Fibroblast of mammary gland (primary cell): ENCODE results near the gene ACACB.
A peak's percentile ranks its signal among the peaks of the same experiment; 100 is the strongest.

ENCODE experiments used
- DNase-seq: peaks from one replicate; pipeline ENCODE4 v3.0.0-alpha.2; 2010; ENCODE audit warnings: low read depth
- H3K4me3 ChIP-seq: 2 replicates; pipeline ENCODE4 v1.5.1; 2011; ENCODE audit warnings: low read depth, mild to moderate bottlenecking, low read length, moderate library complexity; ENCODE audit not compliant: control insufficient read depth
- CTCF ChIP-seq: conservative IDR thresholded peaks from 2 replicates; pipeline ENCODE4 v1.5.1; 2011; ENCODE audit warnings: low read depth, low read length, inconsistent platforms; ENCODE audit not compliant: control insufficient read depth, insufficient read depth

ACACB gene

GRCh38 chr12:109291117-109291516 is 174.7 kb downstream of the ACACB start:
- no peak for DNase-seq
- TF ChIP-seq CTCF: no peak
- no peak overlapping the region for H3K4me3 ChIP-seq

- no peak overlapping the region for H3K4me3 ChIP-seq
- DNase-seq: peak; percentile 14
- no peak for TF ChIP-seq CTCF
These were observed 175.3 kb downstream of the ACACB start for GRCh38 chr12:109291521-109292341.

- no peak for TF ChIP-seq CTCF
- DNase-seq: no peak
- no peak overlapping the region for H3K4me3 ChIP-seq
These were observed 175.9 kb downstream of the ACACB start for GRCh38 chr12:109292342-109292711.

GRCh38 chr12:109293106-109293505 is 176.7 kb downstream of the ACACB start:
- no peak for DNase-seq
- no peak for TF ChIP-seq CTCF
- no peak overlapping the region for H3K4me3 ChIP-seq

GRCh38 chr12:109294286-109294796 is 178.0 kb downstream of the ACACB start:
- DNase-seq: no peak
- TF ChIP-seq CTCF: no peak

GRCh38 chr12:109295764-109296425 is 179.5 kb downstream of the ACACB start:
- DNase-seq: no peak
- no peak overlapping the region for H3K4me3 ChIP-seq
- no peak for TF ChIP-seq CTCF

More at GRCh38 chr12:109294286-109294796, 178.0 kb downstream of the ACACB start:
- H3K4me3 ChIP-seq: no peak overlapping the region
